B cell (primary cell): ENCODE data around the gene GNAL. TPM values are rescaled to one million over a fixed set of nuclear protein-coding genes. Genes with fewer than 3 reads are reported as not detected.

ENCODE experiments used
- ATAC-seq: fragments of 200-7000 bp; cut with Tn5 transposase; one replicate; pipeline ENCODE4 v1.10.0; 2021; ENCODE audit warnings: low read depth, mild to moderate bottlenecking, moderate number of reproducible peaks, moderate library complexity
- CTCF ChIA-PET: fragments of 350-600 bp; sonication (Branson Sonifier 250); formaldehyde crosslinking; loops from one replicate; lab custom pipeline; 2021; ENCODE audit warnings: antibody characterized with exemption, inconsistent platforms; lab: Charles Lee
- POLR2A ChIA-PET: fragments of 350-600 bp; sonication (Branson Sonifier 250); formaldehyde crosslinking; loops from one replicate; lab custom pipeline; 2021; ENCODE audit warnings: antibody characterized with exemption; lab: Charles Lee
- DNase-seq: peaks from one replicate; pipeline ENCODE4 v3.0.0; 2013
- H2AFZ ChIP-seq: 2 replicates; pipeline ENCODE4 v1.6.1; 2012; ENCODE audit warnings: mild to moderate bottlenecking, low read depth, low read length; ENCODE audit not compliant: insufficient read depth, poor library complexity, severe bottlenecking
- H3K27ac ChIP-seq, 2 donors: 1 replicate in 1 of 2; 2 replicates in 1 of 2; pipeline ENCODE4 v1.5.1; 2012 to 2013; ENCODE audit warnings: low read length in 2 of 2, mild to moderate bottlenecking in 2 of 2, moderate library complexity in 1 of 2
- H3K27me3 ChIP-seq, 4 experiments: fragments of 200-600 bp in 1 of 4; sonication (generic) in 1 of 4; replicated peaks in 1 of 4; 1 replicate in 2 of 4; 2 replicates in 2 of 4; pipeline versions ENCODE4 v1.6.1 to v1.7.0; 2013 to 2016; ENCODE audit warnings: low read length in 3 of 4, mild to moderate bottlenecking in 2 of 4, mixed read lengths in 1 of 4, moderate library complexity in 1 of 4; ENCODE audit not compliant: insufficient read depth in 4 of 4, control insufficient read depth in 3 of 4; ENCODE audit errors: control extremely low read depth in 1 of 4
- H3K36me3 ChIP-seq, 2 experiments: replicated peaks in 1 of 2; 1 replicate in 1 of 2; 2 replicates in 1 of 2; pipeline versions ENCODE4 v1.6.1 to v1.7.1; 2013; ENCODE audit warnings: low read length in 1 of 2; ENCODE audit not compliant: insufficient read depth in 2 of 2, control insufficient read depth in 1 of 2; ENCODE audit errors: control extremely low read depth in 1 of 2, extremely low read depth in 1 of 2
- H3K4me1 ChIP-seq, 2 donors: fragments of 200-600 bp in 1 of 2; sonication (generic) in 1 of 2; 1 replicate in 1 of 2; 2 replicates in 1 of 2; pipeline versions ENCODE4 v1.5.1 to v1.6.1; 2013 to 2017; ENCODE audit warnings: low read length in 2 of 2; ENCODE audit not compliant: control insufficient read depth in 2 of 2, insufficient read depth in 2 of 2
- H3K4me2 ChIP-seq: replicated peaks from 2 replicates; pipeline ENCODE3; 2012; ENCODE audit warnings: mild to moderate bottlenecking, low read depth, low read length; ENCODE audit not compliant: poor library complexity, severe bottlenecking
- H3K4me3 ChIP-seq, 5 experiments: fragments of 200-600 bp in 1 of 5; sonication (generic) in 1 of 5; 1 replicate in 3 of 5; 2 replicates in 2 of 5; pipeline versions ENCODE4 v1.5.1 to v1.7.0; 2011 to 2016; ENCODE audit warnings: low read length in 4 of 5, mild to moderate bottlenecking in 4 of 5, low read depth in 2 of 5, control low read depth in 1 of 5, moderate library complexity in 1 of 5; ENCODE audit not compliant: insufficient read depth in 1 of 5; ENCODE audit errors: control extremely low read depth in 1 of 5, extremely low read depth in 1 of 5
- H3K79me2 ChIP-seq: fragments of 200-600 bp; sonication (generic); one replicate; pipeline ENCODE4 v1.6.0; 2016; ENCODE audit warnings: low read length; ENCODE audit not compliant: control insufficient read depth, insufficient read depth
- H3K9ac ChIP-seq: fragments of 200-600 bp; sonication (generic); 2 replicates; pipeline ENCODE4 v1.6.1; 2017; ENCODE audit warnings: mild to moderate bottlenecking, low read length, moderate library complexity
- H3K9me3 ChIP-seq, 3 donors: one replicate each; pipeline versions ENCODE4 v1.6.1 to v1.7.1; 2013; ENCODE audit warnings: low read length in 2 of 3; ENCODE audit not compliant: control insufficient read depth in 2 of 3, insufficient read depth in 1 of 3; ENCODE audit errors: control extremely low read depth in 1 of 3
- H4K20me1 ChIP-seq: 2 replicates; pipeline ENCODE4 v1.6.0; 2012; ENCODE audit warnings: mild to moderate bottlenecking, low read length; ENCODE audit not compliant: insufficient read depth, control insufficient read depth, poor library complexity, severe bottlenecking
- H3K27ac Mint-ChIP-seq: one replicate; pipeline ENCODE4 v1.8.0; 2021; ENCODE audit warnings: mixed read lengths
- H3K27me3 Mint-ChIP-seq: one replicate; pipeline ENCODE4 v1.8.0; 2021; ENCODE audit warnings: mixed read lengths
- H3K4me1 Mint-ChIP-seq: one replicate; pipeline ENCODE4 v1.8.0; 2021; ENCODE audit warnings: mixed read lengths
- H3K4me3 Mint-ChIP-seq: one replicate; pipeline ENCODE4 v1.8.0; 2021; ENCODE audit warnings: mixed read lengths
- H3K9me3 Mint-ChIP-seq: one replicate; pipeline ENCODE4 v1.8.0; 2022; ENCODE audit warnings: mixed read lengths; ENCODE audit not compliant: insufficient read depth
- CTCF ChIP-seq: fragments of 200-600 bp; IDR thresholded peaks from one replicate; pipeline ENCODE4 v1.8.0; 2022; ENCODE audit warnings: antibody characterized with exemption, mild to moderate bottlenecking
- EZH2 ChIP-seq: IDR thresholded peaks from 2 replicates; pipeline ENCODE4 v1.6.1; 2012; ENCODE audit warnings: borderline replicate concordance, low read depth, mild to moderate bottlenecking, moderate library complexity, low read length; ENCODE audit not compliant: insufficient read depth, poor library complexity, severe bottlenecking
- WGBS: methylation state at CpG from one replicate; pipeline ENCODE4 v1.1.5; 2013; ENCODE audit warnings: missing lambda C conversion rate; ENCODE audit not compliant: insufficient coverage; 5-methylcytosine and 5-hydroxymethylcytosine counted together
- intact Hi-C: fragments of 100-400 bp; cut with micrococcal nuclease; formaldehyde crosslinking; loops from one replicate; pipeline ENCODE4 v1.10.0; 2022
- polyA plus RNA-seq: library from polyadenylated mRNA; depleted of rRNA; stranded (reverse); fragments of >200 nt; gene quantifications from 2 replicates; pipeline ENCODE4 v1.2.3, GENCODE V29; 2012
- total RNA-seq, 2 donors: library from RNA; stranded (reverse); fragments of 120-200 nt in 1 of 2; gene quantifications; 1 replicate in 1 of 2; 2 replicates in 1 of 2; pipeline versions ENCODE4 v1.2.3 to v1.2.4, GENCODE V29; 2013 to 2022

Gene GNAL
- total and polyA plus RNA-seq, 2 donors (not counting 1 experiment from before 2014, with no cell fraction given) = 0.01 to 0.12 TPM

- H2AFZ ChIP-seq = no peak overlapping the region
- H3K9me3 Mint-ChIP-seq = no peaks in the 10 kb centered on the region
- no peak overlapping the region for H3K9ac ChIP-seq
- no peaks in the 10 kb centered on the region for H3K36me3 ChIP-seq
- H3K4me1 Mint-ChIP-seq = no peaks in the 10 kb centered on the region
- ATAC-seq (no peak), DNase-seq (no peak)
- no peak for TF ChIP-seq CTCF
- TF ChIP-seq EZH2 = no peak
- H3K4me2 ChIP-seq = no peak overlapping the region
- H3K4me3 Mint-ChIP-seq = no peak overlapping the region
- no peak overlapping the region for H3K27ac Mint-ChIP-seq
- H4K20me1 ChIP-seq = no peaks in the 10 kb centered on the region
- H3K79me2 ChIP-seq = no peaks in the 10 kb centered on the region
- H3K4me3 ChIP-seq = no peak overlapping the region
- whole genome bisulfite sequencing = 96% methylated on average over 2 of the region's 6 CpGs
- no peak overlapping the region for H3K27ac ChIP-seq
- intact Hi-C loops = no loop called here
- ChIA-PET POLR2A (no interaction called here), CTCF (no interaction called here)
- peaks cover 0 to 2% (median 0%) of the 10 kb centered on the region in 4 experiments for H3K27me3 ChIP-seq
- H3K27me3 Mint-ChIP-seq = peaks cover 4% of the 10 kb centered on the region
- H3K4me1 ChIP-seq = no peaks in the 10 kb centered on the region
- H3K9me3 ChIP-seq = no peaks in the 10 kb centered on the region
Observed at GRCh38 chr18:11839556-11839955, 150.5 kb downstream of the GNAL start.

GRCh38 chr18:11840493-11840892 is 151.4 kb downstream of the GNAL start:
- Mint-ChIP-seq H3K27ac (no peak overlapping the region), H3K27me3 (peaks cover 4% of the 10 kb centered on the region), H3K4me3 (no peak overlapping the region), H3K4me1 (no peaks in the 10 kb centered on the region), H3K9me3 (no peaks in the 10 kb centered on the region)
- intact Hi-C loops = no loop called here
- no peak overlapping the region for H3K27ac ChIP-seq
- no peak overlapping the region for H3K4me2 ChIP-seq
- TF ChIP-seq CTCF (no peak), EZH2 (no peak)
- no peak overlapping the region for H3K4me3 ChIP-seq
- H3K9me3 ChIP-seq = no peaks in the 10 kb centered on the region
- DNase-seq = no peak
- POLR2A ChIA-PET = no interaction called here
- no peaks in the 10 kb centered on the region for H3K79me2 ChIP-seq
- H4K20me1 ChIP-seq = no peaks in the 10 kb centered on the region
- CTCF ChIA-PET = no interaction called here
- H3K27me3 ChIP-seq = peaks cover 0 to 2% (median 0%) of the 10 kb centered on the region in 4 experiments
- no peaks in the 10 kb centered on the region for H3K36me3 ChIP-seq
- no peaks in the 10 kb centered on the region for H3K4me1 ChIP-seq
- no peak overlapping the region for H3K9ac ChIP-seq
- no peak overlapping the region for H2AFZ ChIP-seq
- no peak for ATAC-seq
- 74% methylated on average over 6 of the region's 6 CpGs for WGBS
